Measurements from ENCODE around the gene FOXP1.

The FOXP1 gene

DNA sequence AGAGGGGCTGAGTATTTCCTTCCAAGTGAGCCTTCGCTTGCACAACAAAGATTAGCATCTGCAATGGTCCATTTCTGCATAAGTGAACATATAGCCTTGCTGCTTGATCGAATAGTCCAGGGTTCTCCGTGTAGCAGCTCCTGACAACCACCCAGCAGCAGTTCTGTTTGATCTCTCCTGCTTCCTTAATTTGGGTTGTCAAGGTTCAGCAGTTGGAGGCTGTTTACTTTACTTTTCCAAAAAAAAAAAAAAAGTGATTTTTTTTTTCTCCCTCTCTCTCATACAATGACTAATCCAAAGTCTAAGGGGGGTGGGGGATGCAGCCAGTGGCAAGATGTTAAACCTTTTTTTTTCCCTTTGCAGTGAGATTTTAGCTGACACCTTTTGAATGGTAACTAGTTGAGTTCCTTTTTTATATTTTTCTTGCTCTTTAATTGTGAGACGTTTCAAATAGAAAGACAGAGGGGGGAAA is 3.6 kb downstream of the FOXP1 start:
- H3K4me1 ChIP-seq (ENCODE audit: control insufficient read depth, insufficient read depth, low read length) = peaks cover 10% of the 10 kb centered on the region
- H3K9me3 ChIP-seq (ENCODE audit: control insufficient read depth in 2 of 2, low read length in 2 of 2) = no peaks in the 10 kb centered on the region
- H3K4me3 ChIP-seq (ENCODE audit: low read length in 2 of 2) = peak overlapping the region; percentile 91 to 92
- H3K27me3 ChIP-seq (ENCODE audit: control insufficient read depth in 1 of 2, insufficient read depth in 2 of 2, low read length in 2 of 2) = no peaks in the 10 kb centered on the region
- no peaks in the 10 kb centered on the region for H3K36me3 ChIP-seq (ENCODE audit: control insufficient read depth in 2 of 2, insufficient read depth in 2 of 2, low read length in 2 of 2)
- H3K27ac ChIP-seq (ENCODE audit: low read length) = peak overlapping the region; percentile 95
- H3K9ac ChIP-seq (ENCODE audit: low read length in 2 of 2) = peak overlapping the region; percentile 52 to 95

DNA sequence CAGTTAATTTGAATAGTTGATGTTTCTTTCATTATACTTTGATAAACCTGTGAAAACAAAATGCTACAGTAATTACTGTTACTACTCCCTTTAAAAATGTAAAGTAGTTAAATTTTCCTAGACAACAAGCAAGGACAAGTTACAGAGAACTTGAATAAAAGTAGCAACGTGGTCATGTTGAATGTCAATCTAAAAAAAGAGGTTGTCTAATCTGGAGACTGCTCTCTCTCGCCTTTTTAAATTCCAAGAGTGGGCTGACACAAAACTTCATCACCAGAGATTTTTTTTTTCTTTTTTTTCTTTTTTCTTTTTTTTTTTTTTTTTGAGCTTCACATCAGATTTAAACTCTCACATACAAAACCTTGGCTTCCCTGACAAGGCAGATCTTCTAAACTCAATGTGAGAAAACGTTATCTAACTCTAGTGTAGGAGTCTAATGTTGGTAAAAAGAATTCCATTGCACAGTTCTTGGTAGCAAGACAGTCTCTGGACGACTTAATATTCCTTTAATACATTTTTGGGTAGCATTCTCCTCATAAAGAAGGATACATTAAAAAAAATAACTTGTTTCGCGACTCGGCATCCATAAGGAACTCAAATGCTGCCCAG is 4.1 kb downstream of the FOXP1 start:
- Histone ChIP-seq H3K9ac (ENCODE audit: low read length in 2 of 2) (peak overlapping the region; percentile 52 to 95), H3K27ac (ENCODE audit: low read length) (peak overlapping the region; percentile 95)

DNA sequence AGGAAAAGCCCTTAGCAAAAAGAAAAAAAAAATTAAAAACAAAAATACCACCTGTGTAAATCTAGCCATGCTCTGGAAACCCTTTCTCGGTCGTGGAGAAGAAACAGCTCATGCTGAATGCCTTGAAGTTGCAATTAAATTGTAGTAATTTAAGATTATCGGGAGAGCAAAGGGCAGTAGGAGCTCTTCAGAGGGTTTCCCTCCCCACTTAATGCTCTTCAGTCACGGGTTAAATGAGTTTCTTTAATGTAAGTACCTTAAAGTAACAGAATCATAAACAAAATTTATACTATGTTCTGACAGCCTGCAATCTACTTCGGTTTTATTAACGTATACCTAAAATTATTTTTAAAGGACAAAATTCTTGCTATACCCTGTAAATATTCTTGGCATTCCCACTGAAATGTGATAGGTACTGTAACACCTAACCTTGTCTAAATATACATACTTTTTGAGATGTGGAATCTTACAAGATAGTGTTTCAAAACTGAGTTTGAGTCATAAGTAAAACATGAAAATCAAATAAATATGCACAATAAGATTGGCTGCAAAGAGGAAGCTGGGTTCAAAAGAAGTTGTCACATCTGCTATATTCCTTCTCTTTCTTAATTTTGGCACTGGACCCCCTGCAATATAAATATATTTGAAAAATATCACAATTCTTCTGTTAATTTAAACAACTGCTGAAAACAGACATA is 5.3 kb downstream of the FOXP1 start:
- Histone ChIP-seq H3K27ac (ENCODE audit: low read length) (peak overlapping the region; percentile 12), H3K36me3 (ENCODE audit: control insufficient read depth in 2 of 2, insufficient read depth in 2 of 2, low read length in 2 of 2) (no peaks in the 10 kb centered on the region), H3K4me1 (ENCODE audit: control insufficient read depth, insufficient read depth, low read length) (peaks cover 7% of the 10 kb centered on the region), H3K27me3 (ENCODE audit: control insufficient read depth in 1 of 2, insufficient read depth in 2 of 2, low read length in 2 of 2) (no peaks in the 10 kb centered on the region), H3K4me3 (ENCODE audit: low read length in 2 of 2) (peak overlapping the region; percentile 31 to 91), H3K9me3 (ENCODE audit: control insufficient read depth in 2 of 2, low read length in 2 of 2) (no peaks in the 10 kb centered on the region), H3K9ac (ENCODE audit: low read length in 2 of 2) (peak overlapping the region in 1 of 2 donors; percentile 6)

More for the DNA sequence above, 4.1 kb downstream of the FOXP1 start:
- Histone ChIP-seq H3K36me3 (ENCODE audit: control insufficient read depth in 2 of 2, insufficient read depth in 2 of 2, low read length in 2 of 2) (no peaks in the 10 kb centered on the region), H3K4me3 (ENCODE audit: low read length in 2 of 2) (peak overlapping the region; percentile 91 to 92), H3K4me1 (ENCODE audit: control insufficient read depth, insufficient read depth, low read length) (peaks cover 7% of the 10 kb centered on the region), H3K27me3 (ENCODE audit: control insufficient read depth in 1 of 2, insufficient read depth in 2 of 2, low read length in 2 of 2) (no peaks in the 10 kb centered on the region), H3K9me3 (ENCODE audit: control insufficient read depth in 2 of 2, low read length in 2 of 2) (no peaks in the 10 kb centered on the region)

DNA sequence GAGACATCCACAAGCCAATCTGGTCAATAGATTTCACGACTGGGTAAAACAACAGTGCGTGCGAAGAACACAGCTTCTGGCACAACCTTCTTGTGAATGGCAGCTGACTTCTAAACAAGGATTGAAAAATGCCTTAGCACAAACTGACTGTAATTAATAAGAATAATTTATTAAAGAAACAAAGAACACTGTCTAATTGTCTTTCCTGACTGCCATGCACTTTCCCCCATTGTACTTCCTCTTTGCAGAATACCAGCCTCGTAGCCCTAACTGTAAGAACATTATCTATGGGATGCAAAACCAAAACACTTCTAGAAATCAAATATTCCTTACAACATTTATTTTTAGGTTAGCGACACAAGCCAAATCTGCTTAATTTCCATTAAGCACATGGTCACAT is 6.5 kb downstream of the FOXP1 start:
- peak overlapping the region; percentile 49 to 91 for H3K4me3 ChIP-seq (ENCODE audit: low read length in 2 of 2)
- peaks cover 7% of the 10 kb centered on the region for H3K4me1 ChIP-seq (ENCODE audit: control insufficient read depth, insufficient read depth, low read length)

DNA sequence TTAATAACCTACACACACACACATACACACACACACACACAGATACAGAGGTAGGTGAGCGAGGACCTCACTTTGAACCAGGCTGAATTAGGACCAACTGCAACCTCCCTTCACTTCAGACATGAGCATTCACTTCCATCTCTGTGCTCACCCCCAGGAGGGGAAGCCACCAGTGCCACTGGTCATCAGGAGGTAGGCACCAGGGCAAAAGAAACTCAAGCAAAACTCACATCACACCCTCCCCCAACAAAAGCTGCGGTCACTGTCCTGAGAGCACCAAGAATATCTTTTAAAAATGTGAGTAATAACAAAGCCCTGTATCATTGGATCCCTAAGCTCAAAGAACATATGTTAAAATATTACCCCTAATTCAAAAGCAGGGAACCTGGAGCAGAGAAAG is 8.1 kb downstream of the FOXP1 start:
- no peaks in the 10 kb centered on the region for H3K9me3 ChIP-seq (ENCODE audit: control insufficient read depth in 2 of 2, low read length in 2 of 2)
- H3K4me1 ChIP-seq (ENCODE audit: control insufficient read depth, insufficient read depth, low read length) = peaks cover 10% of the 10 kb centered on the region
- peak overlapping the region; percentile 26 for H3K27ac ChIP-seq (ENCODE audit: low read length)
- H3K9ac ChIP-seq (ENCODE audit: low read length in 2 of 2) = no peak overlapping the region
- no peaks in the 10 kb centered on the region for H3K36me3 ChIP-seq (ENCODE audit: control insufficient read depth in 2 of 2, insufficient read depth in 2 of 2, low read length in 2 of 2)
- no peak overlapping the region for H3K4me3 ChIP-seq (ENCODE audit: low read length in 2 of 2)
- H3K27me3 ChIP-seq (ENCODE audit: control insufficient read depth in 1 of 2, insufficient read depth in 2 of 2, low read length in 2 of 2) = no peaks in the 10 kb centered on the region

More for the DNA sequence above, 6.5 kb downstream of the FOXP1 start:
- Histone ChIP-seq H3K36me3 (ENCODE audit: control insufficient read depth in 2 of 2, insufficient read depth in 2 of 2, low read length in 2 of 2) (no peaks in the 10 kb centered on the region), H3K9me3 (ENCODE audit: control insufficient read depth in 2 of 2, low read length in 2 of 2) (no peaks in the 10 kb centered on the region), H3K27ac (ENCODE audit: low read length) (peak overlapping the region; percentile 59), H3K9ac (ENCODE audit: low read length in 2 of 2) (no peak overlapping the region), H3K27me3 (ENCODE audit: control insufficient read depth in 1 of 2, insufficient read depth in 2 of 2, low read length in 2 of 2) (no peaks in the 10 kb centered on the region)

DNA sequence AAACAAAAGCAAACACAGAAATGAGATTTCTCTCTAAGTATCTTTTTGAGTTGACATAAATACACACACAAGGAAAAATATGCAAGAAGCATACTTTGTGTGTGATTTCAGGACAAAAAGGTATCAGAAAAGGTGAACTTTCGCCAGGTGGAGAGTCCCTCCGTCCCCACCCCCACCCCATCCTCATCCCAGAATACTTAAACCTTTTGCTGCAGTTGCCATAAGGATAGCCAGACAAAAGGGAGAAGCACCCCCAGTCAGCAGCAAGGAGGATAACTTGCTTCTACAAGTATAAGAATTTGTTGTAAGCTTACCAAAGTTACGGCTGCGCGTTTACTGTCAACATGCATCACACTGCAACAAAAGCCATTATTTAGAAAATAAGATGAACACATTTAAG is 10.3 kb downstream of the FOXP1 start:
- Histone ChIP-seq H3K27ac (ENCODE audit: low read length) (no peak overlapping the region), H3K36me3 (ENCODE audit: control insufficient read depth in 2 of 2, insufficient read depth in 2 of 2, low read length in 2 of 2) (no peaks in the 10 kb centered on the region)

DNA sequence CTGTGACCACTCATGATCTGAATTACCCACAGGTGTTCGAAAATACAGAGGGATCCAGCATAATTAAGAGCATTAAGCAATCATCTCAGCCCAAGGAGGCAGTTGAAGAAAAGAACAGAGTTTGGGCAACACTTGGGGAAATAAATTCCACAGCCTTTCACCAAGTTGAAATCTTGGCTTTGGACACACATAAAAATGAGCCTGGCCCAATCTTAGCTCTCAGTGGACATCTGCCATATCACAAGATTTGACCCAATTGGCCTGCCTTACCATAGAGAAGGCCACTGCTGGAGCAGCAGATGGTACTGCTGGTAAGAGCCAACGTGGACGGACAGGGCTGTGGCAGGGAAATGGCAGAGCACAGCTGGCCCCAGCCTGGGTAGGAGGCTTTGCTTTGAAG is 13.0 kb downstream of the FOXP1 start:
- Histone ChIP-seq H3K27me3 (ENCODE audit: control insufficient read depth in 1 of 2, insufficient read depth in 2 of 2, low read length in 2 of 2) (no peaks in the 10 kb centered on the region), H3K27ac (ENCODE audit: low read length) (no peak overlapping the region)

More for the DNA sequence above, 10.3 kb downstream of the FOXP1 start:
- Histone ChIP-seq H3K27me3 (ENCODE audit: control insufficient read depth in 1 of 2, insufficient read depth in 2 of 2, low read length in 2 of 2) (no peaks in the 10 kb centered on the region), H3K4me1 (ENCODE audit: control insufficient read depth, insufficient read depth, low read length) (peaks cover 10% of the 10 kb centered on the region), H3K9me3 (ENCODE audit: control insufficient read depth in 2 of 2, low read length in 2 of 2) (no peaks in the 10 kb centered on the region), H3K4me3 (ENCODE audit: low read length in 2 of 2) (no peak overlapping the region), H3K9ac (ENCODE audit: low read length in 2 of 2) (no peak overlapping the region)

DNA sequence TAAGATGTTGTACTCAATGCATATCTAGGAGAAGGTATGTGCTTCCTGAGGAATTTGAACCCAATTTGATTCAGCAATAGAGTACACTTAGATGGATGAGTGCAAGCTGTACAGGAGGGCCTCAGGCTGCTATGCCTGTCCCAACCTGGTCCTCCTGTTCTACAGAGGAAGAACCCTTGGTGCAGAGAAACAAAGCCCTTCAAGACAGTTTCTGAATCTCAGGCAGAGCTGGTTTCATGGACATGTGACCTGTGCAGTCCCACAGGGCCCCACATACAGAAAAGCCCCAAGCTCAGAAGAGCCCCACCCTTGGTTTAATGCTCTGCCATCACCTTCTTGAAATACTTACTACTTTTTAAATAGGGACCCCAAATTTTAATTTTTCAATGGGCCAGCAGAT is 15.3 kb downstream of the FOXP1 start:
- no peak overlapping the region for H3K27ac ChIP-seq (ENCODE audit: low read length)
- H3K27me3 ChIP-seq (ENCODE audit: control insufficient read depth in 1 of 2, insufficient read depth in 2 of 2, low read length in 2 of 2) = no peaks in the 10 kb centered on the region
- H3K9ac ChIP-seq (ENCODE audit: low read length in 2 of 2) = no peak overlapping the region
- no peak overlapping the region for H3K4me3 ChIP-seq (ENCODE audit: low read length in 2 of 2)
- H3K4me1 ChIP-seq (ENCODE audit: control insufficient read depth, insufficient read depth, low read length) = peaks cover 9% of the 10 kb centered on the region
- no peaks in the 10 kb centered on the region for H3K9me3 ChIP-seq (ENCODE audit: control insufficient read depth in 2 of 2, low read length in 2 of 2)
- no peaks in the 10 kb centered on the region for H3K36me3 ChIP-seq (ENCODE audit: control insufficient read depth in 2 of 2, insufficient read depth in 2 of 2, low read length in 2 of 2)

More for the DNA sequence above, 13.0 kb downstream of the FOXP1 start:
- Histone ChIP-seq H3K4me1 (ENCODE audit: control insufficient read depth, insufficient read depth, low read length) (peaks cover 11% of the 10 kb centered on the region), H3K36me3 (ENCODE audit: control insufficient read depth in 2 of 2, insufficient read depth in 2 of 2, low read length in 2 of 2) (no peaks in the 10 kb centered on the region), H3K9ac (ENCODE audit: low read length in 2 of 2) (no peak overlapping the region), H3K4me3 (ENCODE audit: low read length in 2 of 2) (no peak overlapping the region), H3K9me3 (ENCODE audit: control insufficient read depth in 2 of 2, low read length in 2 of 2) (no peaks in the 10 kb centered on the region)

DNA sequence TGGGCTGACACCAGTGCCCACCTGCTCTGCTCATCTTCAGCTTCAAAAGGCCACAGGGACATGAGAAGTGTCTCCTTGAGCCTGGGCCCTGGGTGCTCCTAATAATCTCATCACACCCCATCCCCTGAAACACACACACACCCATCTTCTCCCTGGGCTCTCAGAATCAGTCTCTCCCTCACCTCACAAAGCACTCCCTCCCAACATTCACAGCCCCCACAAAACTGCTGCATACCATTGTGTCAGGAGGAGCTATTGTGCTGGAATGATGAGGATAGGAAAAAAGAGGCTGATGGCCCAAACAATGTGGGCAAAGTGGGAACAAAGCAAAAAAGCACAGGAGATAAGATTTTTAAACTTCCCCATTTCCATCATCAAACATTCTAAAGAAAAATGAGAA is 16.8 kb downstream of the FOXP1 start:
- Histone ChIP-seq H3K36me3 (ENCODE audit: control insufficient read depth in 2 of 2, insufficient read depth in 2 of 2, low read length in 2 of 2) (no peaks in the 10 kb centered on the region), H3K27me3 (ENCODE audit: control insufficient read depth in 1 of 2, insufficient read depth in 2 of 2, low read length in 2 of 2) (no peaks in the 10 kb centered on the region), H3K9me3 (ENCODE audit: control insufficient read depth in 2 of 2, low read length in 2 of 2) (no peaks in the 10 kb centered on the region), H3K9ac (ENCODE audit: low read length in 2 of 2) (no peak overlapping the region), H3K4me3 (ENCODE audit: low read length in 2 of 2) (no peak overlapping the region), H3K4me1 (ENCODE audit: control insufficient read depth, insufficient read depth, low read length) (peaks cover 9% of the 10 kb centered on the region), H3K27ac (ENCODE audit: low read length) (no peak overlapping the region)

DNA sequence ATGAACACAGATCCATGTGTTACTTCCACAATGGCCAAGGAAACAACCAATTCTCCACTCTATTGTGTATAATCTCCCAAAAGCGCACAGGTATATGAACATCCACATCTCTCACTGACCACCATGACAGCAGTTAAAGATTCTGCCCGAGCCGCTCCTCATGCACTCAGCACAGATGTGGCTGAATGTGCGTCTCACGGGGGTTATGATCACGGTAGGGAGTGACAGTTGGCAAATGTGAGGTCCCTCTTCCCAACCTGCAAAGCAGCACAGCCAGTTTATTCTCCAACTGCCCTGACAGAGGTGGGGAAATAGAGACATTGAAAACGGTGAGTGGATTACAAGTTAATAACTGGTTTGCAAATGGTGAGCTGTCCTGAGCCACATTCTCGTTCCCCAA is 17.6 kb downstream of the FOXP1 start:
- no peaks in the 10 kb centered on the region for H3K9me3 ChIP-seq (ENCODE audit: control insufficient read depth in 2 of 2, low read length in 2 of 2)
- H3K4me1 ChIP-seq (ENCODE audit: control insufficient read depth, insufficient read depth, low read length) = peaks cover 9% of the 10 kb centered on the region
- H3K36me3 ChIP-seq (ENCODE audit: control insufficient read depth in 2 of 2, insufficient read depth in 2 of 2, low read length in 2 of 2) = no peaks in the 10 kb centered on the region
- no peaks in the 10 kb centered on the region for H3K27me3 ChIP-seq (ENCODE audit: control insufficient read depth in 1 of 2, insufficient read depth in 2 of 2, low read length in 2 of 2)
- no peak overlapping the region for H3K27ac ChIP-seq (ENCODE audit: low read length)
- H3K9ac ChIP-seq (ENCODE audit: low read length in 2 of 2) = no peak overlapping the region
- no peak overlapping the region for H3K4me3 ChIP-seq (ENCODE audit: low read length in 2 of 2)

DNA sequence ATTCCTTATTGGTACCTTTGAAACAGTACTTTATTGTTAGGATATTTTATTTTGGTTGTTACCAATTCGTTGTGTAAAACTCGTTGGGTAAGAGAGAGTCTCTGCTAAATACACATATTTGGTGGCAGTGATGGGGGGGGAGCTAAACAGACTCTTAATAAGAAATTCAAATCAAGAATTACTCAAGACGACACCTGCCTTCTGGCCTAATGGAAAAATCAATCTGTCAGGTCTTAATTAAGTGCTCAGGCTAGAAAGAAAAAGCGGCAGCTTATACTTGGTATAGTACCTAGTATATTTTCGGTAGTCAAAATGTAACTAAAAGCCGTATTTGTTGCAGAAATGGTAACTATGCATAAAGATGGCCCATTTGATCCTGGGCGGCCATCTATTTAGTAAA is 18.2 kb downstream of the FOXP1 start:
- no peaks in the 10 kb centered on the region for H3K9me3 ChIP-seq (ENCODE audit: control insufficient read depth in 2 of 2, low read length in 2 of 2)

More for the DNA sequence above, 18.2 kb downstream of the FOXP1 start:
- H3K4me3 ChIP-seq (ENCODE audit: low read length in 2 of 2) = no peak overlapping the region
- H3K9ac ChIP-seq (ENCODE audit: low read length in 2 of 2) = no peak overlapping the region
- no peaks in the 10 kb centered on the region for H3K27me3 ChIP-seq (ENCODE audit: control insufficient read depth in 1 of 2, insufficient read depth in 2 of 2, low read length in 2 of 2)
- H3K27ac ChIP-seq (ENCODE audit: low read length) = no peak overlapping the region
- H3K36me3 ChIP-seq (ENCODE audit: control insufficient read depth in 2 of 2, insufficient read depth in 2 of 2, low read length in 2 of 2) = no peaks in the 10 kb centered on the region
- H3K4me1 ChIP-seq (ENCODE audit: control insufficient read depth, insufficient read depth, low read length) = peaks cover 6% of the 10 kb centered on the region

Data from stomach smooth muscle (tissue), 2 donors.